ENCODE results near the gene ACTL8.

ACTL8 gene

GRCh38 chr1:17768651-17769241 lies 13.6 kb downstream of the ACTL8 start:
- no peak for DNase-seq (ENCODE audit: low read depth in 2 of 2, low spot score in 1 of 2)

GRCh38 chr1:17770983-17771382 lies 15.8 kb downstream of the ACTL8 start:
- no peak for DNase-seq (ENCODE audit: low read depth in 2 of 2, low spot score in 1 of 2)

GRCh38 chr1:17772615-17773212 lies 17.6 kb downstream of the ACTL8 start:
- no peak for DNase-seq (ENCODE audit: low read depth in 2 of 2, low spot score in 1 of 2)

GRCh38 chr1:17773591-17774326 lies 18.6 kb downstream of the ACTL8 start:
- DNase-seq (ENCODE audit: low read depth in 2 of 2, low spot score in 1 of 2) = no peak

DNA sequence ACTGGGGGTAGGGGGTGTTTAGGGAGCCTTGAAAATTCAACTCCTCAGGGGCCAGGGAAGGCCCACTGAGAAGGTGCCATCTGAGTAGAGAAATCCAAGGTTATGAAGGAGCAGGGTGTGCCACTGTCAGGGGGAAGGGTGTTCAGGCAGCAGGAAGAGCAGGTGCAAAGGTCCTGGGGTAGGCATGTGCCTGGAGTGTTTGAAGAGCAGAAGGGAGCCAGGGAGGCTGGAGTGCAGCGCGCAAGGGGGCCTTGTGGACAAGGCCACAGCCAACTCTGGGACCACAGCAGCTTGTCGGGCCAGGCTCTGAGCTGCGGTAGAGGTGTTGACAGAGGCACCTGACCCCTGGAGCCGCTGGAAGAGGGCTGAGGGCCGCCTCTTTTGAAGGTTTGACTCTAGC lies 19.3 kb downstream of the ACTL8 start:
- DNase-seq (ENCODE audit: low read depth in 2 of 2, low spot score in 1 of 2) = no peak

- DNase-seq (ENCODE audit: low read depth in 2 of 2, low spot score in 1 of 2) = no peak
Measured at GRCh38 chr1:17775796-17776195, 20.7 kb downstream of the ACTL8 start.

DNA sequence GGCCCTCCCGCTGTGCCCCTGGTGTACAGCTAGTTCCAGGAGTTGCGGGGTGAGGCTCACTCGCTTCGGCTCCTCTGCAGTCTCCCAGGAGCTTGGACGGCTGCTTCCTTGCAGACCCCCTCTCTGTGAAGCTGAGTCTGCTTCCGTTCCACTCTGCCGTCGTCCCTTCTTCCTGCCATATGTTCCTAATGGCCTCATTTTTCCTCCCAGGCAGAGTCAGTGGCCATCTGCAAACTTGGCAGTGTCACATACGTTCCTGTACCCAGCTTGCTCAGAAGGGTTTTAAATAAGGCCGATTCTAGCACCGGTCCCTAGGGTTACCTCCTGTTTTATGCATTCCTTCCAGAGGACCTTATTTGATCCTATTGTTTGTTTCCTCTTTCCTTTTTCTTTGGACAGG lies 21.3 kb downstream of the ACTL8 start:
- DNase-seq (ENCODE audit: low read depth in 2 of 2, low spot score in 1 of 2) = no peak

DNA sequence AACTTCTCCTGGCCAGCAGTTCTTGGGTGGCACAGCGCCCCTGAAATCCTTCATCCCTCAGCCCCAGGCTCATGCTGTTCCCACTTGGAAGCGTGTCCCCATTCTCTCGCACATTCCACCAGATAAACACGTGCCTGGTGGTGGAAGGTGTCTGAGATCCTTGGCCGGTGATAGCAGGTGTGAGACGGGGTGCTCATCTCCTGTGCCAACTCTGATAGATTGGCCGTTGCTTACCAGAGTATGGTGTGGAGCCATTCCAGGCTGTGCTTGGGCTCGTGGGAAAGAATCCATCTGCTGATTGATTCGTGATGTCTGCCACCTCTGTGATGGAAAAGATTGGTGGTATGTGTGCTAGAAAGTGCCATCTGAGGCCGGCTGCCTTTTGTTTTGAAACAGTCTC lies 22.2 kb downstream of the ACTL8 start:
- no peak for DNase-seq (ENCODE audit: low read depth in 2 of 2, low spot score in 1 of 2)

DNA sequence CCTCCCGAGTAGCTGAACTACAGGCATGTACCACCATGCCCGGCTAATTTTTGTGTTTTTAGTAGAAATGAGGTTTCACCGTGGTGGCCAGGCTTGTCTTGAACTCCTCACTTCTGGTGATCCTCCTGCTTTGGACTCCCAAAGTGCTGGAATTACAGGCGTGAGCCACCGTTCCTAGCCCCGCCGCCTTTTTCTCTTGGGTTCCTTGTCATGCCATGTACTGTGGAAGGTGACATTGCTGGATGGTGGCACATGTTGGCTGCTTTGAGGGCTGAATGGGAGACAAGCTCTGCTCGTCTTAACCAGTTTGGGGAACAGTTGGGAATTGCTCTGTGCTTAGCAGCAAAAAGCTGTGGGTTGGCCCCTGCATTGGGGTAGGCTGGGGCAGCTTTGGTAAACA lies 22.7 kb downstream of the ACTL8 start:
- DNase-seq (ENCODE audit: low read depth in 2 of 2, low spot score in 1 of 2) = no peak

GRCh38 chr1:17780916-17781315 lies 25.8 kb downstream of the ACTL8 start:
- DNase-seq (ENCODE audit: low read depth in 2 of 2, low spot score in 1 of 2) = no peak

DNA sequence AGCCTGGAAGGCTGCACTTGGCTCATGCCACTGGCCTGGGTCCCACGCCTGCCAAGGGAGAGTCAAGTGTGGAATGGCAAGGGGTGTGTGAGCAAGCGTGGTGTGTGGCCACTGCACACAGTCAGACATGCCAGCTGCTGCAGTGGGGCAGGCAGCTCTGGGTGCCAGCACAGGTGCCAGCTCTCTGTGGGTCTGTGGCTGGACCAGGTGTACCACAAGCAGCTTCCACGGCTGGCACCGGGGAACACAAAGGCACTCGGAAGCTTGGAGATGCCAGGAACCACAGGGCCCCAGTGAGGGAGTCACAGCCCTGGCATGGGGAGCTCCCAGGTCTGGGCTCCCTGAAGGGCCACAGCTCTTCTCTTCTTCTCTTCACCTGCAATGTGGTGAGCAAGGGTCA lies 34.8 kb downstream of the ACTL8 start:
- no peak for DNase-seq (ENCODE audit: low read depth in 2 of 2, low spot score in 1 of 2)

DNA sequence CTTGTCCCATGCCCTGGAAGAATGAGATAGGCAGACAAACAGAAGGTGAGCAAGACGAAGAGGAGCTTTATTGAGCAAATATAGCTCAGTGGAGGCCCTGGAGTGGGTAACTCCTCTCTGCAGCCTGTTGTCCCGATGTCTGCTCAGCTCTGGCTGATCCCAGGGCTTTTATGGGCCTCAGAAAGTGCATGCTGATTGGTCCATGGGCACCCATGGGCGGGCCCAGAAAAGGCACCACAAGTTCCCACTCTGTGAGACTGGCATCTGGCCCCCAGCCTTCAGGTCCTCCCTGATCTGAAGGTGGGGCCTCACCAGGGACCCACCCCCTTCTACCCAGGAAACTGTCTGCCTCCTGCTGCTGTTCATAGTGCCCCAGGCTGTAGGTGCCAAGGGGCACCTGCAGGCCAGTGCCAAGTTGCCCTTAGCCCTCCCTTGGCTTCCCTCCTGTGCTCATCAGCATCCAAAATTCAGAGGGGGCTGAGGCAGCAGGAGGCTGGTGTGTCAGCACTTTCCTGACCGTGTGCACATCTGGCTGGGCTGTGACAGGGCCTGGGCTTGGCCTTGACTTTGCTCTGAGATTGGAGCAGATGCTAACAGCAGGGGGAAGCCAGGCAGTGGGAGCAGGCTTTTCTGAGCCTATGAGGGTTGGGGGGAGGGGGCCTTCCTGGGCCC lies 35.4 kb downstream of the ACTL8 start:
- no peak for DNase-seq (ENCODE audit: low read depth in 2 of 2, low spot score in 1 of 2)

GRCh38 chr1:17791055-17791390 lies 35.9 kb downstream of the ACTL8 start:
- no peak for DNase-seq (ENCODE audit: low read depth in 2 of 2, low spot score in 1 of 2)

DNA sequence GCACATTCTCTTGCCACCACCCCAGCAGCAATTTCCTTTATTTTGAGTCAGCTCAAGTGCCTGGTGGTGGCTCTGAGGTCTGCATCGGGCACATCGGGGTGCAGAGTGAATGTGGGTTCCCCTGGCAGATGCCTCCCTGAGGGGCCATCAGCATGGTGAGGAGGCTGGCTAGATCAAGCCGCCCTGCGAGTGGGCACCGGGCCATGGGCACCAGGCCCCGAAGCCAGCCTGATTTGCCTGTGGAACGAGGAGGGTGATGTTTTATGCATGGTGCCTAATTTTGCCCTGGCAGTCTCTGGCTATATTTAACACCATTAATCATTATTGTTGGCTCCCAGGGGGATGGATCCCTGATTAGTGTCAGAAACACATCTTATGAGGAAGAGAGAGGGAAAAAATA lies 36.3 kb downstream of the ACTL8 start:
- DNase-seq (ENCODE audit: low read depth in 2 of 2, low spot score in 1 of 2) = no peak

DNA sequence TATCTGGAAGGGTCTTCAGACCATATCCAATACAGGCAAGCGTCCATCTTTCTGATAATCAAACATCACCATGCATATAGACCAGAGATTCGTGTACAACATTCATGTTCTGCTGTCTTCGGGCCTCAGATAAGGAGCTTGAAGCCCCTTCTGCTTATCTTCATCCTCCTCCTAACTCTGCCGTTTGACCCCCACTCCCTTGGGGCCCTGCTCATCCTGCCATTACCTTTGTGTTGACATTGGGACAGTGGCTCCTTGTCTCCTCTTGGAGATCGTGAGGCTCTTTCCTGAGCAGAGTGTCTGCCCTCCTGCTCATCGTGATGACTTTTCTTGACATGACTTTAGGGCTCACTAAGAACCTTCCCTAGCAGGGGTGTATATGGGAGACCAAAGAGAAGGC lies 37.3 kb downstream of the ACTL8 start:
- no peak for DNase-seq (ENCODE audit: low read depth in 2 of 2, low spot score in 1 of 2)

GRCh38 chr1:17795081-17795809 lies 40.1 kb downstream of the ACTL8 start:
- DNase-seq (ENCODE audit: low read depth in 2 of 2, low spot score in 1 of 2) = no peak

DNA sequence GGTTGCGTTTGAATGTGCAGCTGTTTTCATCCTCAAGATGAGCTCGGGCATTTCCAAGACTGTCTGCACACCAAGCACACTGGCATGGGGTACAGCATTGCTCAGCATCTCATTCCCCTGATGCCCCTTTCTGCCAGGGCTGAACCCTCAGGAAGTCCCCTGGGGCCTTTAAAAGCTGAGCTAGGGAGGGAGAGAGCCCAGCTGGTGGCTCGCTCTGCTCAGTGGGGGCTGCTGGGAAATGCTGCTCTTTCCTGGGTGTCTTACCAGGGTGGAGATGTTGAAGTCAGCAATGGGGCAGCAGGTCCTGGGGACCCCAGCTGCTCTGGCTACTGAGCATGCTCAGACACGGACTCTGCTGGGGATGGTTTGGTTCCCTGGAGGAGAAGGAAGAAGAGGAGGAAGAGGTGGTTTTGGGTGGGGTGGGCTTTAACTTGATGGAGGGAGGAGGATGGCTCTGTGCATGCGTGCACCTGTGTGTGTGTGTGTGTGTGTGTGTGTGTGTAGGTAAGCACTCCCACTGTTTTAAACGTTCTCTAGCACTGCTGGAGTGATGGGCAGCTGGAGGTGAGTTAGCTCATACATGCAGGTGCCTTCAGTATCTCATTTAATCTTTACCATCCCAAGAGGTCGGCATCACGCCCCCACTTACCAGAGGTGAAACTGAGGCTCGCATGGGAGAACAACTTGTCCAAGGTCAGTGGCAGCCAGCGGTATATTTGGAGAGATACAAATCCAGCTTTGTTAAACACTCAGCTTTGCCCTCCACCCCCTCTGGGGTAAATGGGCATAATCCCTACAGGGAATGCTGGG lies 40.9 kb downstream of the ACTL8 start:
- no peak for DNase-seq (ENCODE audit: low read depth in 2 of 2, low spot score in 1 of 2)

DNA sequence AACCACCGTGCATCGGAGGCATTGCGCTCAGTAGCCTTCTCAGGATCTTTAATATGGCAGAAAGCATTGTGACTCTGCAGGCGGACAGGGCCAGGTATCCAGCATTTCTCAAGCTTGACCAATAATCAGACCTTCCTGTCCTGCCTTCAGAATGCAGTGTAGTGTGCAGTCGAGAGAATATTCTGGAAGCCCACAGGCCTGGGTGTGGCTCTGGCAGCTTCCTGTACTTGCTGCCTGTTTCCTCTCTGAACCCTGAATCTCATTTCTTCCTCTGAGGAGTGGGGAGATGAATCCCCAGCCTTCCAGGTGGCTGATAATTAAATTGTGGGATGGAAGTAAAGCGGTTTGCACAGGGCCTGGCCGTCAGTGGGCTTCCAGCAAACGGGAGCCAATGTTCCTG lies 42.3 kb downstream of the ACTL8 start:
- no peak for DNase-seq (ENCODE audit: low read depth in 2 of 2, low spot score in 1 of 2)

DNA sequence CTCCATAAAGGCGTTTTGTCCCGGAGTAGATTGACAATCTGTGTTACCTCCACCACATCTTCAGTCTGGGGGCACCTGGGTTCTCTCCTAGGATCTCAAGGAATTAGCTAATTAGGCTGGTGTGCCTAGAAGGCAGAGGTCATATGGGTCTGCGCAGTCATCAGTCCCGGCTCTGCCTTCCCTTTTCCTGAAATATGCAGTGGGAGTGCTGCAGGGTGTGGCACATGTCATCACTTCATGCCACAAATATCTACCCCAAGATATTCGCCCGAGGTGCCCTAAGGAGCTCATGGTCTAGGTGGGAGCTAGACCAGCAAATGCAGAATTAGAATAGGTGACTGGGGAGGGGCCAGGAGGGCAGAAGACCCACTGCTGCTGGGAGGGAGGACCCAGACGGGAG lies 42.9 kb downstream of the ACTL8 start:
- no peak for DNase-seq (ENCODE audit: low read depth in 2 of 2, low spot score in 1 of 2)

- no peak for DNase-seq (ENCODE audit: low read depth in 2 of 2, low spot score in 1 of 2)
Measured at GRCh38 chr1:17798799-17799382, 43.8 kb downstream of the ACTL8 start.

Measured in stimulated activated CD8-positive, alpha-beta memory T cell treated with anti-CD3 and anti-CD28 coated beads, Interleukin-4, amount 100 ng/mL, for 1 hour (primary cell).